Ovary (tissue), 3 donors: Measurements from ENCODE around the gene NEDD9.

Source experiments
- POLR2A ChIP-seq: fragments of 450-650 bp; IDR thresholded peaks from one replicate; pipeline ENCODE4 v1.6.1; 2017; ENCODE audit warnings: antibody characterized with exemption, mild to moderate bottlenecking, moderate library complexity
- TF ChIP-seq, protein P1 (sequence below), 3 donors: fragments of 450-650 bp in 2 of 3; fragments of 200-600 bp in 1 of 3; IDR thresholded peaks; one replicate each; pipeline versions ENCODE4 v1.5.1 to v1.8.0; 2016 to 2022; ENCODE audit warnings: antibody characterized with exemption in 3 of 3, mild to moderate bottlenecking in 1 of 3
- donor health status: DM: no; HTN: no; CAD: no.

DNA sequence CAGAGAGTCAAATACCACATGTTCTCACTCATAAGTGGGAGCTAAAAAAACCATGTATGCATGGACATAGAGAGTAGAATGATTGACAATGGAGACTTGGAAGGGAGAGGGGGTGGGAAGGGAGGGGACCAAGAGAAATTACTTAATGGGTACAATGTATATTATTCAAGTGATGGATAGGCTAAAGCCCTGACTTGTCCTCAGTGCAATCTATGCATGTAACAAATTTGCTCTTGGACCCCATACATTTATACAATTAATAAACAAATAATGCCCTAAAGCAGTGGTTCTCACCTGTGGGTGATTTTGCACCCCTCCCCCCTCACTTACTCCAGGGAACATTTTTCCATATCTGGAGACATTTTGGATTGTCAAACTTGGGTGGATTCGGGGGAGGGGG lies 33.5 kb upstream of the NEDD9 start:
- TF ChIP-seq, protein P1, sequence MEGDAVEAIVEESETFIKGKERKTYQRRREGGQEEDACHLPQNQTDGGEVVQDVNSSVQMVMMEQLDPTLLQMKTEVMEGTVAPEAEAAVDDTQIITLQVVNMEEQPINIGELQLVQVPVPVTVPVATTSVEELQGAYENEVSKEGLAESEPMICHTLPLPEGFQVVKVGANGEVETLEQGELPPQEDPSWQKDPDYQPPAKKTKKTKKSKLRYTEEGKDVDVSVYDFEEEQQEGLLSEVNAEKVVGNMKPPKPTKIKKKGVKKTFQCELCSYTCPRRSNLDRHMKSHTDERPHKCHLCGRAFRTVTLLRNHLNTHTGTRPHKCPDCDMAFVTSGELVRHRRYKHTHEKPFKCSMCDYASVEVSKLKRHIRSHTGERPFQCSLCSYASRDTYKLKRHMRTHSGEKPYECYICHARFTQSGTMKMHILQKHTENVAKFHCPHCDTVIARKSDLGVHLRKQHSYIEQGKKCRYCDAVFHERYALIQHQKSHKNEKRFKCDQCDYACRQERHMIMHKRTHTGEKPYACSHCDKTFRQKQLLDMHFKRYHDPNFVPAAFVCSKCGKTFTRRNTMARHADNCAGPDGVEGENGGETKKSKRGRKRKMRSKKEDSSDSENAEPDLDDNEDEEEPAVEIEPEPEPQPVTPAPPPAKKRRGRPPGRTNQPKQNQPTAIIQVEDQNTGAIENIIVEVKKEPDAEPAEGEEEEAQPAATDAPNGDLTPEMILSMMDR (IDR thresholded peaks at IDR 0.05), result no peak
- no peak for TF ChIP-seq POLR2A
